ENCODE data around the gene FCMR.

FCMR gene

GRCh38 chr1:206913766-206914537, 7.8 kb downstream of the FCMR start:
- H3K27me3 ChIP-seq = peaks cover 0 to 36% of the 10 kb centered on the region in 2 donors
- H3K27ac ChIP-seq = no peak overlapping the region
- no peak for TF ChIP-seq CTCF (IDR thresholded peaks at IDR 0.05)
- H3K4me1 ChIP-seq = peaks cover 0 to 12% (median 12%) of the 10 kb centered on the region in 4 donors
- H3K36me3 ChIP-seq = no peaks in the 10 kb centered on the region
- intact Hi-C loops (cut with DNase I; ENCODE audit: low total_unique reads) = loop anchor here (5.0 to 10.0 kb wide), 4 partner anchors 179 to 422 kb away; no protein-coding TSS in a partner anchor
- DNase-seq = peak in 1 of 2 donors; percentile 32
- H3K4me3 ChIP-seq = no peak overlapping the region
- no peaks in the 10 kb centered on the region for H3K9me3 ChIP-seq

- no peaks in the 10 kb centered on the region for H3K36me3 ChIP-seq
- H3K27ac ChIP-seq = no peak overlapping the region
- H3K27me3 ChIP-seq = peaks cover 0 to 45% of the 10 kb centered on the region in 2 donors
- no peak overlapping the region for H3K4me3 ChIP-seq
- intact Hi-C loops (cut with DNase I; ENCODE audit: low total_unique reads) = loop anchor here (5.0 to 10.0 kb wide), 4 partner anchors 178 to 420 kb away; no protein-coding TSS in a partner anchor
- H3K9me3 ChIP-seq = no peaks in the 10 kb centered on the region
- peaks cover 0 to 14% (median 12%) of the 10 kb centered on the region in 4 donors for H3K4me1 ChIP-seq
- TF ChIP-seq CTCF (IDR thresholded peaks at IDR 0.05) = peak; percentile 82 to 84
- DNase-seq = peak; percentile 74 to 75
Measured at GRCh38 chr1:206912445-206913095, 9.2 kb downstream of the FCMR start.

GRCh38 chr1:206911064-206911663, 10.6 kb downstream of the FCMR start:
- no peak overlapping the region for H3K27ac ChIP-seq
- peaks cover 0 to 14% (median 12%) of the 10 kb centered on the region in 4 donors for H3K4me1 ChIP-seq
- TF ChIP-seq CTCF (IDR thresholded peaks at IDR 0.05) = peak; percentile 59 to 88
- no peak overlapping the region for H3K4me3 ChIP-seq
- H3K9me3 ChIP-seq = no peaks in the 10 kb centered on the region
- intact Hi-C loops (cut with DNase I; ENCODE audit: low total_unique reads) = loop anchor here (5.0 to 10.0 kb wide), 4 partner anchors 176 to 419 kb away; no protein-coding TSS in a partner anchor
- peaks cover 0 to 48% of the 10 kb centered on the region in 2 donors for H3K27me3 ChIP-seq
- H3K36me3 ChIP-seq = no peaks in the 10 kb centered on the region
- peak; percentile 15 to 38 for DNase-seq

- no peaks in the 10 kb centered on the region for H3K36me3 ChIP-seq
- no peaks in the 10 kb centered on the region for H3K9me3 ChIP-seq
- H3K27ac ChIP-seq = no peak overlapping the region
- TF ChIP-seq CTCF (IDR thresholded peaks at IDR 0.05) = no peak
- H3K4me3 ChIP-seq = peak overlapping the region; percentile 37 to 52
- peaks cover 0 to 41% of the 10 kb centered on the region in 2 donors for H3K27me3 ChIP-seq
- peaks cover 0 to 14% (median 12%) of the 10 kb centered on the region in 4 donors for H3K4me1 ChIP-seq
- intact Hi-C loops (cut with DNase I; ENCODE audit: low total_unique reads) = loop anchor here (5.0 to 10.0 kb wide), 4 partner anchors 175 to 418 kb away; no protein-coding TSS in a partner anchor
- DNase-seq = peak in 1 of 2 donors; percentile 60
Measured at GRCh38 chr1:206909883-206910318, 11.8 kb downstream of the FCMR start.

GRCh38 chr1:206909161-206909882, 12.4 kb downstream of the FCMR start:
- H3K9me3 ChIP-seq = no peaks in the 10 kb centered on the region
- H3K36me3 ChIP-seq = no peaks in the 10 kb centered on the region
- peaks cover 0 to 14% (median 12%) of the 10 kb centered on the region in 4 donors for H3K4me1 ChIP-seq
- no peak for TF ChIP-seq CTCF (IDR thresholded peaks at IDR 0.05)
- H3K27me3 ChIP-seq = peaks cover 0 to 43% of the 10 kb centered on the region in 2 donors
- peak overlapping the region; percentile 37 to 52 for H3K4me3 ChIP-seq
- intact Hi-C loops (cut with DNase I; ENCODE audit: low total_unique reads) = no loop called here
- DNase-seq = peak in 1 of 2 donors; percentile 68
- H3K27ac ChIP-seq = no peak overlapping the region

Measured in tibial artery (tissue), 4 donors.